Left renal cortex interstitium (tissue), 4 donors: ENCODE data around the gene VAT1L. TPM values are rescaled to one million over a fixed set of nuclear protein-coding genes. Genes with fewer than 3 reads are reported as not detected.

Experiments used
- DNase-seq, 4 donors: peaks; one replicate each; pipeline ENCODE4 v3.0.0-alpha.2; 2013; ENCODE audit warnings: low read depth in 4 of 4, low spot score in 2 of 4, missing footprints in 1 of 4
- polyA plus RNA-seq, 4 donors: library from polyadenylated mRNA; unstranded; fragments of 120-200 nt; gene quantifications; one replicate each; pipeline ENCODE4 v1.2.1, GENCODE V29; 2013; ENCODE audit not compliant: insufficient read length in 4 of 4

VAT1L gene
- polyA plus RNA-seq, 4 donors = 3.6 to 5.1 (median 4.8) TPM

DNA sequence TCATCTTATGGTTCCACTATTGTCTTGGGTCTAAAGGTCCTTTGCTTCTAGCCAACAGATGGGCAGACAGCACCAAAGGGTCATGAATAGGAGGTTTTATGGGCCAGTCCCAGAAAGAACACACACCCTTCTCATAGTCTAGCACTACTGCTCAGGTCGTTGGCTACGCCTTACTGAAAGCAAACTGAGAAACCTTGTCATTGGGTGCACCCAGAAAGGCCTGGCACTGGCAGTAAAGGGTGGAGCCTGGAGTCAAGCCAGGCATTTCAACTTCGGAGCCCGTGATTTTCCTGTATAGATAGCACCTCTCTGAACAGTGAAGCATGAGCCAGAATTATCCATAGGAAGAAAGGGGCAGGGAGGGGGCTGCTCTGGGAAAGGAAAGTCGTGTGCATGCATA lies 74.9 kb downstream of the VAT1L start:
- no peak for DNase-seq

DNA sequence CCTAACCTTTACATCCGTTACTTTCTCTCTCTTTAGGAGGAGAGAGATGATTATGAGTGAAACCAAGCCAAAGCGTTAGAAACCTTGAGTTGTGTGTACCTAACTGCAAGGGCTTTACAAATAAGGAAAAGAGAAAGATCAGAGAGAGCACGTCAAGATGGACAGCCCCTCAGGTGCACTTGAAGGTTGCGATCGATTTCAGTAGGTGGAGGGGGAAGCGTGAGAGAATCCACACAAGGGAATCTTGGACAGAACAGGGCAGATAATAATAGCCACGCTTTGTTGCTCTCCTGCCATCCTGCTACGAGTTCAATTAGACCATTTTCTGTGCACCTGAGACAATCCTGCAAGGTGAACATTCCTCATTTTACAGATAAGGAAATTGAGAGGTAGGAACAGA lies 78.4 kb downstream of the VAT1L start:
- no peak for DNase-seq

- no peak for DNase-seq
Measured at GRCh38 chr16:77868052-77868451, 79.7 kb downstream of the VAT1L start.

- no peak for DNase-seq
Measured at GRCh38 chr16:77868478-77868877, 80.1 kb downstream of the VAT1L start.

- no peak for DNase-seq
Measured at GRCh38 chr16:77869997-77870813, 81.8 kb downstream of the VAT1L start.

DNA sequence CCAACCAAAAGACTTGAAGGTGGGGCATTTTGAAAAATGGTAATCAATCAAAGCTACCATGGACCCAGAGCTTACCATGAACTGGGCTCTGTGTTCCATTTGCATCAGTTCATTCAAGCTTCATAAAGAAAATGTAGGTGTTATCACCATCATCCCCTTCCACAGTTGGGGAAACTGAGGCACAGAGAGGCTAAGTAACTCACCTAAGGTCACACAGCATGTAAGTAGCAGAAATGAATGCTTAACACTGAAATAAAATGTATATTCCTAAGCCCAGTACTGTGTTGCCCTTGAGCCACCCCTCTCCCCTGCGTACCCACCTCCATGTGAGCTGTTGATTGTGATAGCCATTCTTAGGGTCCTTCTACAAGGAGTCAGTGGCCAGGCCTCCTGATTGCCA lies 83.6 kb downstream of the VAT1L start:
- no peak for DNase-seq

DNA sequence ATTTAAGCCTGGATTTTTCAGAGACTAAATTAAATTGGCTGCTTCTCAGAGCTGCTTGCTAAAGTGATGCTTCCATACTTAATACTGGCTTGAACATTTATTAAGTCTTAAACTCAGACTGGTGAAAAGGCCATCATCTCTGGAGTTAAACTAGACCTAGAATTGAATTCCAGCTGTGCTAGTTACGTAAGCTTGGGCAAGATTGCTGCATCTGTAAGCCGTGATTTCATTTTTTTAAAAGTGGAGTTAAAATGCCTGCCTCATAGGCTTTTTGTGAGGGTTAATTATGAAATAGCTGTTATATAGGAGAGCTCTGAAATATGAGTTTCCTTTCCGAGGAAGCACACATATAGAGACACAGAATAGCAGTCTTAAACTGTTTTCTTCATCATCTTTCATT lies 84.7 kb downstream of the VAT1L start:
- no peak for DNase-seq

DNA sequence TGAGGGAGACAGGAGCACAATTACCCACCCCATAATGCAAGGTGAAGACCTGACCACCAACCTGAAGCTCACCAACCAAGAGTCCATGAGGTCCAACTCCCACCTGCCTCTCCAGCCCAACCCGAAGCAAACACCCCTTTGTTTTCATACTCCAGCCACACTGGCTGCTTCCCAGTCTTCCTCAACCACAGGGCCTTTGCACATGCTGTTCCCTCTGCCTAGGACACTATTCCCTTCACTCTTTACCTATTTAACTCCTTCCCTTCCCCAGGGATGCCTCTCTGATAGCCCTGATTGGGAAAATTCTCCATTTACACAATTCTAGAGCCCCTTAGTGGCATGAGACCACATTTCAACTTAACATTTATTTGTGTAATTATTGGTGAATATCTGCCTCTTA lies 86.0 kb downstream of the VAT1L start:
- no peak for DNase-seq

DNA sequence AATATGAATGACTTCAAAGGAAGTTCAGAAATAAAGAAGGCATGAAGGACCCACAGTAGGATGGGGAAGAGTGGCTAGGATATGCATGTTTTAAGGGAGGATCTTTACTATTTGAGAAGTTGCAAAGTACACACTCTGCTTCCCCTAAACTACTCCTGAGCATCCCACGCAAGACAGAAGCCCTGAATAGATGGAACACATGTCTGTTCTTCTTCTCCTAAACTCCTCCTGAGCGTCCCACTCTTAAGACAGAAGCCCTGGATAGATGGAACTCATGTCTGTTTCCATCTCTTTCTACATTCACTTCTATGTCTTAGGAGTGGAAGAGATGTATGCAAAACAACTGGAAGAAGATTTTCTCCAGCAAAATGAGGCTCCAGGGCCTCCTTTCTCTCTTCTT lies 88.4 kb downstream of the VAT1L start:
- DNase-seq = no peak

DNA sequence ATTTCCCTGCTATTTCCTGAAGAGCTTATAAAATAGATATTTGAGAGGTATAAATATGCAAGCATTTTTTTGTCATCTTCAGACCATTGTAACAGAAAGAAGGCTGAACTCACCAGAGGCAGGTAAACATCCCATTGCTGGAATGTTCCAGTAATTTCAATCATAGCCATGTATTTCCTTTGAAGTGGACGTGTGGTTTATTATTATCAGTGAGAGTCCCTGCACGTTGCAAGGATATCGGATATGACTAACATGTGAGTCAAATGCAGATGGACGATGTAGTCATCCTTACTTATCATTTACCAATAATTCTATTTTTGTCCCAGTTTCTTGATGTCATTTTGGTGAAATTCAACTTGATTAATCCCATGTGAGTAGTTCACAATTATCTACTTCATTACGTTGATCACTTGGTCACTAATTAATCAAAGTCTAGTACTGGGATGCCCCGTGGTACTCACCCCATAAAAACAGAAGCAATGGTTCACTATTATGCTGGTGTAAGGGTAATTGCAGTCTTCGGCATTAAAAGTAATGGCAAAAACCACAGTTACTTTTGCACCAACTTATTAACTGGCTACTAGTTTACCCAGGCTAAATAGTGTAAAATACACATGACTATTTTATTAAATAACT lies 89.5 kb downstream of the VAT1L start:
- no peak for DNase-seq

- no peak for DNase-seq
Measured at GRCh38 chr16:77881355-77882030, 93.1 kb downstream of the VAT1L start.

- no peak for DNase-seq
Measured at GRCh38 chr16:77882358-77882757, 94.0 kb downstream of the VAT1L start.

DNA sequence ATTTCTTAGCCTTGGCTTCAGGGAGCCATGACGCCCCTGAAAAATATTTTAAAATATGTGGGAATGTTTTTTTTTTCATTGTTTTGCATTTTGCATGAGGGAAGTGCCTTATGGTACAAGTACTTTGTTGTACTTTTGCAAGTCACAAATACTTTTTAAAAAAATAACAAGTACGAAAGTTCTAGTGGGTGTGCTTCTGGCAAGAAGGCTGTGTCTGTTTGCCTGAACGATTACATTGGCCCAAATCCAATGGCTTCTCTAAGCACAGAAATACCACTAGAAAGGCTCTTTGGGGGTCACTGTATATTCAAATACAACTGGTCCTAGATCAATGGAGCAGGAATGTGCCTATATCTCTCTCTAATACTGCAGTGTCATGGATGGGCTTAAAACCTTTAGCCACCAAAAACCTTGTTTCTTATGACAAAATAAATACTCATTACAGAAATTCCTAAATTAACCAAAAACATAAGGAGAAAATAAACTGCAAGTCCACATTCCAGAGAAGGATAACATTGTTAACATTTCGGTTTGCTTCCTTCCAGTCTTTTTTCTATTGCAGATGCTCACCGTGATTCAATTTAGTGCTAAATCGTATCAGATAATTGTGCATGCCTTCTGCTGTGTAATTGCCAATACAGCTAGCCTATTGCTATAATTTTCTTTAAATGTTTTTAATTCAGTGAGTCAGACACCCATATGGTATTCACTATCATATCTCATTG lies 97.4 kb downstream of the VAT1L start:
- no peak for DNase-seq

DNA sequence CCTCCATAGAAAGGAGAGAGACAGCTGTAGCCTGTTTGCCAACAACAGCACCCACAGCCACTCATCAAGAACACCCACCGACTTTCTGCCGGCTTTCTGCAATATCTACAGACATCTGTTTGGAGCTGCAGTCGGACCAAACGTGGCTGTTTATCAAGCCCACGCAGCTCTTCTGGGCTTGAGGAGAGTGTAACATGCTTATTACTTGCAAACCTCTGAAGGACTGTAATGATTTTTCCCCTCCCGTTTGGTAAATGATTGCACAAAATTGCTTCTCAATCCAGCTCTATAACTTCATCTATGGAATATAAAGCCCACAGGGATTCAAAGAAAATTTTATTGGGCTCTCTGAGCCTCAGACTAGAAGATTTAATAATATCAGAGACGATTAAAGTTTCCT lies 100.5 kb downstream of the VAT1L start:
- DNase-seq = no peak

- no peak for DNase-seq
Measured at GRCh38 chr16:77890075-77890474, 101.7 kb downstream of the VAT1L start.

DNA sequence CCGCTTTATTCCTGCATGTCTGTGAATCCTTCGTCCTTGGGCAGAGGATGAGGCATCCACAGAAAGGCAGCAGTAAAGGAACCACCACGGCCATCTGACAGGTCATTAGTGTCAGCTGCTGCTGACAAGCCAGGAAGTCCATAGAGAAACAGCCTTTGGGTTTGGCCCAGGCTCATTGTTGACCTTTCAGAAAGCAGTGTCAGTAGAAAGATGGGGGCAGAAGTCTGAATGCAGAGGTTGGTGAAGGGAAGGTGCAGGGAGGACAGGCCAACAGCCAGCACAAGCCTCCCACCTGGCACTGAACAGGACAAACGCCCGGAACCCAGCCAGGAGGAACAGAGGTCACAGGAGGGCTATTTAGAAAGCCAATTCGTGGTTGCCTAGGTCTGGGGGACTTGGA lies 105.8 kb downstream of the VAT1L start:
- no peak for DNase-seq

DNA sequence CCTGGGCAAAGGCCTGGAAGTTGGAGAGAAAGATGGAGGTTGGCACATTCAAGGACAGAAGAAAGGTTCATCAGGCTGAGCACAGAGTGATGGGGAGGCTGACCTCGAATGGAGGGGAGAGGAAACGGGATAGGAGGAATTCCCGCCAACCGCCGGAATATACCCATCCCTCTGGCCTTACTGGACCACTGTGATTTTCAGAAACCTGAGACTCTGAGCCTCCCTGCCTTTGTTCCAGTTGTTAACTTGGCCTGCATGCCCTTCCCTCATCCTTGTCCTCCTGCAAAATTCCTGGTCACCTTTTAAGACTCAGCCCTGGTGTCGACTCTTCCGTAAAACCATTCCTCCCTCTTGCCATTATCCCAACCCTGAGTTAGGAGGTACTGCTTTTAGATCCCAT lies 107.6 kb downstream of the VAT1L start:
- no peak for DNase-seq

DNA sequence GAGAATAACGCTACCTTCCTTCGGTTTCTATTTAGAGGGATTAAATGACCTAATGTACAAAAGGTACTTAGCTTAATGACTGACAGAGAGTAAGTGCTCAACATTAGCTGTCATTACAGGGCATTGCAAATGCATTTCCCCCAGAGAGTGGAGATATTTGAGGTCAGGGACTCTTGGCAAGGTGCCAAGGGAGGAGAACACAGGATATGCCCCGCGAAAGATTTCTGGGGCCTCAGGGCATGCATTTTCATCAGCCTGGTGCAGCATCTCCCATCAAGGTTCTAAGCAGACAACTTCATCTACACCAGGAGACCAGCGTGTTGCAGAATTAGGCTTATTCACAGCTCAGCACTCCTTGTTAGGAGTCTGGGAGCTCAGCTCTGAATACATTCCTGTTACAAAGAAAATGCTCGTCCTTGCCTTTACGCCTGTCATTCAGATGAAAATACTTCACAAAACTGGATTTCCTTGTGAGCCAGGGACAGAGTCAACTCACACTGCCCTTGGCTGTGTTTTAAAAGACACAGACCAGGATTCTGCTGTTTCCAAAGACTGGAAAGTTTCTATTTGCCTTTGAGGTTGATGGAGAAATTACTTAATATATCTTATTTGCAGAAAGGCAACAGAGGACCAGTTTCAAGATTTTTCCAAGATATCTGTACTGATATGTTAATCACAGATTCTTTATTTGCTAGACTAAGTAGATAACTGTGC lies 108.2 kb downstream of the VAT1L start:
- DNase-seq = no peak

DNA sequence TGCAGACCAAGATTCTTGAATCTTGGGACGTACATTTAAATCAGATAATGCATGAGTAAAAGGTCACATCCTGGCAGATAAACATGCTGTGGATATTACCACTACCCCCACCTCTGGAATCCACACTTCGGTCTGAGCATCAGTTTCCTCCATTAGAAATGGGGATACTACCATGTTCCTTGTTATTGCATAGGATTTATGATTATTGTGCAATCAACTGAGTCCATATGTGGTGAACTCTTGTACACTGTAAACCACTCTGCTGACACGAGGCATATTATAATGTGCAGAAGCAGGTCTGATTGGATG lies 108.7 kb downstream of the VAT1L start:
- no peak for DNase-seq

DNA sequence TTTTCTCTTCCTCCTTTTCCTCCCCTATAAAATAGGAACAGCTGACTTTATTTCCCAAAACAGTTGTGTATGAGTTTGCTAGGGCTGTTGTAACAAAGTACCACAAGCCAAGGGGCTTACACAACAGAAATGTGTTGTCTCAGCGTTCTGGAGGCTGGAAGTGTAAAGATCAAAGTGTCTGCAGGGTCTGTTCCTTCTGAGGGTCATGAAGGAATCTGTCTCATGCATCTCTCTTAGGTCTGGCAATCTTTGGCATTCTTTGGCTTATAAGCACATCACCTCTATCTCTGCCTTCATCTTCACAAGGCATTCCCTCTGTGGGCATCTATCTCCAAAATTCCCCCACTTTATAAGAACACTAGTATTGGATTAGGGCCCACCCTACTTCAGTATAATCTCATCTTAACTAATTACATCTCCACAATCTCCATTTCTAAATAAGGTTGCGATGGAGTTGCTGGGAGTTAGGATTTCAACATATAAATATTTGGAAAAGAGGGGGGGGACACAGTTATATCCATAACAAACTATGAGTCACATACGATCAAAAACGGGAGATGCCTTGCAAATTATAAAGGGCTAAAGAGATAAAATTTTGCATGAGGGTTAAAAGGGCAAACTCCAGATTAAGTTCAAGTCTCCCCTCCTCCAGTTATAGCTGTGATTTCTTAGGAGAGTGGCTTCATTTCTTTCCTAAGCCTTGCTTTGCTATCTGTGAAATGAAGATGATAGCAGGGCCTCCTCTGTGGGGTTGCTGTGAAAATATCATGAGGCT lies 109.7 kb downstream of the VAT1L start:
- DNase-seq = no peak
